Sigmoid colon (tissue), 7 donors: ENCODE measurements around the gene CAND1. TPM values are rescaled to one million over a fixed set of nuclear protein-coding genes. Genes with fewer than 3 reads are reported as not detected.

Experiments
- DNase-seq: peaks from one replicate; pipeline ENCODE4 v3.0.0-alpha.2; 2019
- H3K27ac ChIP-seq, 4 donors: fragments of 200-600 bp; sonication (generic); one replicate each; pipeline ENCODE4 v1.5.1; 2016 to 2019; ENCODE audit warnings: mild to moderate bottlenecking in 1 of 4
- H3K27me3 ChIP-seq, 3 donors: fragments of 200-600 bp; sonication (generic); one replicate each; pipeline ENCODE4 v1.5.1; 2019; ENCODE audit warnings: mild to moderate bottlenecking in 1 of 3
- H3K36me3 ChIP-seq, 4 donors: fragments of 200-600 bp; sonication (generic); one replicate each; pipeline ENCODE4 v1.5.1; 2016 to 2019
- H3K4me1 ChIP-seq, 4 donors: fragments of 200-600 bp; sonication (generic); one replicate each; pipeline ENCODE4 v1.5.1; 2017 to 2019
- H3K4me3 ChIP-seq, 4 donors: fragments of 200-600 bp; sonication (generic); one replicate each; pipeline ENCODE4 v1.5.1; 2017 to 2019; ENCODE audit warnings: mild to moderate bottlenecking in 2 of 4, moderate library complexity in 1 of 4
- H3K9me3 ChIP-seq, 4 donors: fragments of 200-600 bp in 3 of 4; sonication (generic) in 3 of 4; one replicate each; pipeline versions ENCODE4 v1.5.1 to v1.6.1; 2013 to 2019
- EP300 ChIP-seq, 4 donors: sonication (generic); formaldehyde crosslinking; IDR thresholded peaks; one replicate each; pipeline ENCODE4 v1.6.1; 2017; ENCODE audit warnings: antibody characterized with exemption in 4 of 4
- POLR2A ChIP-seq, 2 donors: fragments of 450-650 bp; IDR thresholded peaks; one replicate each; pipeline ENCODE4 v1.6.1; 2016; ENCODE audit warnings: antibody characterized with exemption in 2 of 2, mild to moderate bottlenecking in 2 of 2, moderate library complexity in 2 of 2
- POLR2AphosphoS5 ChIP-seq, 4 donors: sonication (generic); formaldehyde crosslinking; IDR thresholded peaks; one replicate each; pipeline ENCODE4 v1.6.1; 2017; ENCODE audit warnings: antibody characterized with exemption in 4 of 4
- WGBS, 2 donors: extraction: QIAGEN DNeasy Blood & Tissue Kit; methylation state at CpG; one replicate each; pipeline ENCODE4 v1.1.7; 2013; 5-methylcytosine and 5-hydroxymethylcytosine counted together
- intact Hi-C: fragments of 100-400 bp; cut with DNase I; formaldehyde crosslinking; loops from one replicate; pipeline ENCODE4 v1.15.1; 2023
- polyA plus RNA-seq, 3 donors: library from polyadenylated mRNA; stranded (reverse); fragments of 200-250 nt; gene quantifications; one replicate each; pipeline ENCODE4 v1.2.3, GENCODE V29; 2013
- total RNA-seq, 4 donors: library from RNA; depleted of rRNA; stranded (reverse); fragments of >200 nt; gene quantifications; one replicate each; pipeline ENCODE4 v1.1.0, GENCODE V29; 2016
- TF ChIP-seq, protein P1 (sequence below), 4 experiments: fragments of 450-650 bp in 3 of 4; fragments of 200-600 bp in 1 of 4; IDR thresholded peaks; one replicate each; pipeline ENCODE4 v1.5.1; 2016 to 2019; ENCODE audit warnings: antibody characterized with exemption in 4 of 4, mild to moderate bottlenecking in 3 of 4, moderate library complexity in 2 of 4
- donor health status: healthy with polysubstance abuse.
- donor health status: Bipolar disorder and iron deficiency.
- donor health status: healthy.

CAND1 gene
- total and polyA plus RNA-seq, 7 donors, result 10.2 to 86.5 (median 63.0) TPM

DNA sequence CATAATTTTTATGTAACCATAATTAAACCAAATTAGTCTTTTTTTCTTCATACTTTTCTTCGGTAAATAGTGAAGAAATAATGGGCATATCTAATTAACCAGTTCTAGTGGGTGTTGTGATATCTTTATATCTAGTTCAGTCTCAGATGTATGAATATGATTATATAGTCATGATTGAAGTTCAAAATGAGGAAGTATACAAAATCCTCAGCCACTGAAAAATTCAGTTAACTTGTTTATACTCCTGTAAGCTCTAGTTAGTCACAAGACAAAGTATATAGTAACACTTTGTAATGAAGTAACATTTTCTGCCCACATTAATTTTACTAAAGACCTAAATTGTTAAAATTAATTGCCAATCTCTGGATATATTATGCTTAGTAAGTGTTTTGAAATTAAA lies 46.5 kb downstream of the CAND1 start:
- Histone ChIP-seq H3K4me3 (no peak overlapping the region), H3K9me3 (no peaks in the 10 kb centered on the region), H3K4me1 (no peaks in the 10 kb centered on the region), H3K27ac (no peak overlapping the region), H3K36me3 (peaks cover 0 to 54% (median 20%) of the 10 kb centered on the region in 4 donors), H3K27me3 (no peaks in the 10 kb centered on the region)
- WGBS, 2 donors, result 71 to 91% methylated on average over 1 of the region's 1 CpG
- TF ChIP-seq, protein P1, sequence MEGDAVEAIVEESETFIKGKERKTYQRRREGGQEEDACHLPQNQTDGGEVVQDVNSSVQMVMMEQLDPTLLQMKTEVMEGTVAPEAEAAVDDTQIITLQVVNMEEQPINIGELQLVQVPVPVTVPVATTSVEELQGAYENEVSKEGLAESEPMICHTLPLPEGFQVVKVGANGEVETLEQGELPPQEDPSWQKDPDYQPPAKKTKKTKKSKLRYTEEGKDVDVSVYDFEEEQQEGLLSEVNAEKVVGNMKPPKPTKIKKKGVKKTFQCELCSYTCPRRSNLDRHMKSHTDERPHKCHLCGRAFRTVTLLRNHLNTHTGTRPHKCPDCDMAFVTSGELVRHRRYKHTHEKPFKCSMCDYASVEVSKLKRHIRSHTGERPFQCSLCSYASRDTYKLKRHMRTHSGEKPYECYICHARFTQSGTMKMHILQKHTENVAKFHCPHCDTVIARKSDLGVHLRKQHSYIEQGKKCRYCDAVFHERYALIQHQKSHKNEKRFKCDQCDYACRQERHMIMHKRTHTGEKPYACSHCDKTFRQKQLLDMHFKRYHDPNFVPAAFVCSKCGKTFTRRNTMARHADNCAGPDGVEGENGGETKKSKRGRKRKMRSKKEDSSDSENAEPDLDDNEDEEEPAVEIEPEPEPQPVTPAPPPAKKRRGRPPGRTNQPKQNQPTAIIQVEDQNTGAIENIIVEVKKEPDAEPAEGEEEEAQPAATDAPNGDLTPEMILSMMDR (IDR thresholded peaks at IDR 0.05), result no peak
- TF ChIP-seq POLR2A (IDR thresholded peaks at IDR 0.05) (no peak), POLR2AphosphoS5 (IDR thresholded peaks at IDR 0.05) (no peak), EP300 (IDR thresholded peaks at IDR 0.05) (no peak)
- no peak for DNase-seq
- intact Hi-C loops, result no loop called here

DNA sequence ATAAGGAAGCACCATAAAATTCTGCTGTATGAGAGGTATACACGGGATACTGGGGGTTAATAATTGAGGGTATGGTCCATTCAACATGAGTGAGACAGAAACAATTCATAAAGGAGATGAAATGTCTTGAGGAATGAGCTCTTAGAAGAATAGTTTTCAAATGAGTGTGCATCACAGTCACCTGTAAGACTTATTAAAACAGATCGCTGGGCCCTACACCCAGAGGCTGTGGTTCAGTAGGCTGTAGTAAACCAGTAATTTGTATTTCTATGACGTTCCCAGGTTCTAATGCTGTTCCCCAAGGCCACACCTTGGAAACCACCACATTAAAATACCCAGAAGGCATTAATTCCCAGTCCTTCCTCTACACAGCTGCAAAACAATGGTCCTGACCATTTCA lies 49.6 kb downstream of the CAND1 start:
- no peak for TF ChIP-seq POLR2AphosphoS5 (IDR thresholded peaks at IDR 0.05)
- no peak for TF ChIP-seq EP300 (IDR thresholded peaks at IDR 0.05)
- TF ChIP-seq, protein P1 (IDR thresholded peaks at IDR 0.05), result no peak
- TF ChIP-seq POLR2A (IDR thresholded peaks at IDR 0.05), result no peak
- 76 to 85% methylated on average over 3 of the region's 3 CpGs for WGBS, 2 donors
- Histone ChIP-seq H3K9me3 (no peaks in the 10 kb centered on the region), H3K27me3 (no peaks in the 10 kb centered on the region), H3K4me1 (no peaks in the 10 kb centered on the region), H3K4me3 (no peak overlapping the region), H3K27ac (no peak overlapping the region), H3K36me3 (peaks cover 0 to 23% (median 4%) of the 10 kb centered on the region in 4 donors)
- no peak for DNase-seq
- intact Hi-C loops, result no loop called here

DNA sequence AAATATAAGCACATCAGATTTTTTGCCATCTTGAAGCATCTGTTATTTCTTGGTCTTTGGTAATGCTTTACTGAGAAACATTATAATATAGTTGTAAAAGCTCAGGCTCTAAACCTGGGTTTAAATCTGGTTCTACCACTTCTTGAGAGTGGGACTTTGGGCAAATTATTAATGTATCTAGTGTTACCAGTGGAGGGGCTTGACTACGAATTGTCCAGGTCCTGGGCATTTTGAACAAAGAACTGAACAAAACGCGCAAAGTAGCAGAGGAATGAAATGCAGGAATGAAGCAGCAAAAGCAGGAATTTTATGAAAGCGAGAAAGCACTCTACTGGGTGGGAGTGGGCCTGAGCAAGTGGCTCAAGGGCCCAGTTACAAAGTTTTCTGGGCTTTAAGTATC lies 50.8 kb downstream of the CAND1 start:
- Histone ChIP-seq H3K4me1 (no peaks in the 10 kb centered on the region), H3K4me3 (no peak overlapping the region), H3K36me3 (peaks cover 0 to 11% (median 2%) of the 10 kb centered on the region in 4 donors), H3K27me3 (no peaks in the 10 kb centered on the region), H3K27ac (no peak overlapping the region), H3K9me3 (no peaks in the 10 kb centered on the region)
- TF ChIP-seq, protein P1 (IDR thresholded peaks at IDR 0.05), result no peak
- TF ChIP-seq POLR2A (IDR thresholded peaks at IDR 0.05), result no peak
- TF ChIP-seq POLR2AphosphoS5 (IDR thresholded peaks at IDR 0.05), result no peak
- TF ChIP-seq EP300 (IDR thresholded peaks at IDR 0.05), result no peak
- 97% methylated on average over 4 of the region's 4 CpGs for WGBS, 2 donors
- intact Hi-C loops, result no loop called here
- no peak for DNase-seq

DNA sequence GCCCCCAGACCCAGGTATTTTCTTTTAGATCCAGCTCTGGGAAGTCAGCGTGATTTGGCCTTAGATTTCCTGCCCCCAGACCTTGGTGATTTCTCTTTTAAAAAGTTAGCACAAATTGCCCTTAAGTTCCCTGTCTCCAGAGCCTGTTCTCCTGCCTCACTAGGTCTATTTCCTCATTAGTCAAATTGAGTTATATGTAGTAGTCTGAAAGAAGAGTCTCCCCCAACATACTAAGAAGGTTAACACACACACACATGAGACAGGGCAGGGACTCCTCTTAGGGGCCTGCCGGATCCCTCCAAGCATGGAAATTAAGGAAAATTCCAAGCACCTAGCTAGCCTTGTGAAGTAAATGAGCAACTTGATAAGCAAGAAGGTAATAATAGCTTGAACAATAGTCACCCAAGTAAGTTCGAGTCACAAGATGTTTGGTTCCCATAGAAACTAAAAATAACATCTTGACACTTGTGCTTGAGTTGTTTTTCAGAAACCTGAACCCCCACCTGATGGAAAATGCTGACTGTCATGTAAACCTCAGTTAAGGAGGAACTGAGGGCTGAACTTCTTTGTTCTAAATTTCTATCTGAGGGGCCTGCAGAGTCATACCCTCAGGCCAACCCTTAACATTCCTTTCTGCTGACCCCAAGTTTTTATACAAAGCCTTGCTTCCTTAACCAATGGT lies 51.6 kb downstream of the CAND1 start:
- 77 to 79% methylated on average over 3 of the region's 3 CpGs for WGBS, 2 donors
- H3K27me3 ChIP-seq, result no peaks in the 10 kb centered on the region
- DNase-seq, result no peak
- no peak overlapping the region for H3K27ac ChIP-seq
- intact Hi-C loops, result no loop called here
- no peak overlapping the region for H3K4me3 ChIP-seq
- TF ChIP-seq, protein P1 (IDR thresholded peaks at IDR 0.05), result no peak
- TF ChIP-seq POLR2A (IDR thresholded peaks at IDR 0.05) (no peak), EP300 (IDR thresholded peaks at IDR 0.05) (no peak), POLR2AphosphoS5 (IDR thresholded peaks at IDR 0.05) (no peak)
- no peaks in the 10 kb centered on the region for H3K4me1 ChIP-seq
- peaks cover 0 to 7% (median 2%) of the 10 kb centered on the region in 4 donors for H3K36me3 ChIP-seq
- H3K9me3 ChIP-seq, result no peaks in the 10 kb centered on the region

DNA sequence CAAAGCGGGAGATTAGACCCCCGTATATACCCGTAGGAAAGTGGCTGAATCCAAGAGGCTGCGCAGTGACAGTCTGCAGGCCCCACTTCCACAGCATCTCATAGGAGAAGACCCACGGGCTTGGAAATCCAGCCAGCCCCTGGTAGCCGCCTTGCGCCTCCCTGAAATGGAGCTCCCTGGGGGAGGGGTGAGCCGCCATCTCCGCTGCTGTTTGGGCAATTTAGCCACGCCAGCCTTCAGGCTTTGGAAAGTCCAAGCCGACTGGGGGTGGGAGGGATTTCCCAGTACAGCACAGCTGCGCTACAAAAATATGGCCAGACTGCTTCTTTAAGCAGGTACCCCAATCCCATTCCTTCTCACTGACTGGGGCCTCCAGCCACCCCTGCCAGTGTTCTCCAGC lies 53.4 kb downstream of the CAND1 start:
- H3K27me3 ChIP-seq, result no peaks in the 10 kb centered on the region
- no peak for DNase-seq
- intact Hi-C loops, result no loop called here
- H3K4me3 ChIP-seq, result no peak overlapping the region
- H3K36me3 ChIP-seq, result peaks cover 0 to 4% (median 0%) of the 10 kb centered on the region in 4 donors
- TF ChIP-seq EP300 (IDR thresholded peaks at IDR 0.05) (no peak), POLR2A (IDR thresholded peaks at IDR 0.05) (no peak), POLR2AphosphoS5 (IDR thresholded peaks at IDR 0.05) (no peak)
- TF ChIP-seq, protein P1 (IDR thresholded peaks at IDR 0.05), result no peak
- 92 to 97% methylated on average over 12 of the region's 12 CpGs for WGBS, 2 donors
- no peaks in the 10 kb centered on the region for H3K9me3 ChIP-seq
- no peak overlapping the region for H3K27ac ChIP-seq
- no peaks in the 10 kb centered on the region for H3K4me1 ChIP-seq
